K562 (cell line): Measurements from ENCODE around the gene CA7. TPM values are rescaled to one million over a fixed set of nuclear protein-coding genes. Genes with fewer than 3 reads are reported as not detected.

Experiments
- CREM ChIP-seq: IDR thresholded peaks from 2 replicates; pipeline ENCODE4 v1.6.1; 2014; ENCODE audit warnings: antibody characterized with exemption, low read depth
- DPF2 ChIP-seq: fragments of 450-650 bp; IDR thresholded peaks from 2 replicates; pipeline ENCODE4 v1.6.1; 2016
- GATA2 ChIP-seq: sonication (generic); formaldehyde crosslinking; IDR thresholded peaks from 2 replicates; pipeline ENCODE4 v1.4.0; 2020; ENCODE audit warnings: mild to moderate bottlenecking, missing genetic modification reagents
- JUN ChIP-seq, 2 experiments: sonication (generic) in 1 of 2; formaldehyde crosslinking in 1 of 2; IDR thresholded peaks; 2 replicates each; pipeline versions ENCODE4 v1.6.1 to v1.8.0; 2012 to 2022; ENCODE audit warnings: borderline replicate concordance in 2 of 2, mild to moderate bottlenecking in 2 of 2, improper control_type of control experiment in 1 of 2, low read depth in 1 of 2, low read length in 1 of 2, missing genetic modification reagents in 1 of 2
- NCOA1 ChIP-seq: fragments of 450-650 bp; IDR thresholded peaks from 2 replicates; pipeline ENCODE4 v1.6.1; 2016; ENCODE audit warnings: low read depth
- NONO ChIP-seq, 2 experiments: fragments of 200-400 bp in 1 of 2; fragments of 450-650 bp in 1 of 2; formaldehyde crosslinking in 1 of 2; IDR thresholded peaks; 2 replicates each; pipeline ENCODE4 v1.6.1; 2017; ENCODE audit warnings: low read depth in 2 of 2, mild to moderate bottlenecking in 2 of 2, moderate library complexity in 2 of 2, low read length in 1 of 2
- POLR2H ChIP-seq: IDR thresholded peaks from 2 replicates; pipeline ENCODE4 v1.6.1; 2016; ENCODE audit warnings: missing genetic modification characterization, low read depth, mild to moderate bottlenecking, control low read depth, missing compliant biosample characterization, moderate library complexity
- RUNX1 ChIP-seq: sonication (generic); IDR thresholded peaks from 2 replicates; pipeline ENCODE4 v1.6.1; 2016; ENCODE audit warnings: antibody characterized with exemption, low read depth
- TEAD4 ChIP-seq, 2 experiments: sonication (generic) in 1 of 2; formaldehyde crosslinking in 1 of 2; IDR thresholded peaks; 2 replicates each; pipeline versions ENCODE4 v1.6.1 to v1.8.0; 2012 to 2022; ENCODE audit warnings: borderline replicate concordance in 1 of 2, inconsistent platforms in 1 of 2, low read length in 1 of 2, mild to moderate bottlenecking in 1 of 2, missing genetic modification reagents in 1 of 2
- TOE1 ChIP-seq, 2 experiments: fragments of 450-650 bp in 1 of 2; sonication (generic) in 1 of 2; formaldehyde crosslinking in 1 of 2; IDR thresholded peaks; 2 replicates each; pipeline versions ENCODE4 v1.7.1 to v1.8.0; 2016 to 2022; ENCODE audit warnings: borderline replicate concordance in 2 of 2, mild to moderate bottlenecking in 2 of 2, antibody characterized with exemption in 1 of 2, inconsistent platforms in 1 of 2, low read depth in 1 of 2, missing genetic modification reagents in 1 of 2, moderate library complexity in 1 of 2
- ZFP91 ChIP-seq: sonication (generic); formaldehyde crosslinking; IDR thresholded peaks from 2 replicates; pipeline ENCODE4 v1.8.0; 2022; ENCODE audit warnings: mild to moderate bottlenecking, missing genetic modification reagents
- ZNF280A ChIP-seq: fragments of 450-650 bp; IDR thresholded peaks from 2 replicates; pipeline ENCODE4 v1.6.1; 2018; ENCODE audit warnings: mild to moderate bottlenecking, low read depth; ENCODE audit not compliant: partially characterized antibody
- ZNF592 ChIP-seq: fragments of 450-650 bp; IDR thresholded peaks from 2 replicates; pipeline ENCODE4 v1.6.1; 2017; ENCODE audit warnings: antibody characterized with exemption, mild to moderate bottlenecking
- polyA plus RNA-seq, 8 experiments: library from polyadenylated mRNA; depleted of rRNA in 4 of 8; stranded (reverse) in 5 of 8; unstranded in 3 of 8; fragments of >200 nt; fragmentation: Nextera tagmentation in 2 of 8; fragmentation: Illumina TruSeq in 1 of 8; extraction: Ambion mirVana in 2 of 8; extraction: Trizol in 1 of 8; gene quantifications; 2 replicates each; pipeline versions ENCODE4 v1.2.1 to v1.2.3, GENCODE V29; 2011 to 2014; ENCODE audit warnings: inconsistent platforms in 1 of 8, missing spikeins in 1 of 8
- total RNA-seq, 7 experiments: library from RNA; depleted of rRNA in 6 of 7; stranded (reverse); fragments of >200 nt in 6 of 7; fragmentation: Illumina TruSeq in 2 of 7; extraction: Trizol in 2 of 7; gene quantifications; 2 replicates each; pipeline versions ENCODE4 v1.2.1 to v1.2.3, GENCODE V29; 2011 to 2021; ENCODE audit warnings: low replicate concordance in 1 of 7

CA7 gene
- total and polyA plus RNA-seq, 9 of the 15 experiments (the other 6 are each of a cell fraction or from before 2014, with no cell fraction given): 0.03 to 0.07 (median 0.05) TPM; not detected in 5

- TF ChIP-seq JUN (IDR thresholded peaks at IDR 0.05; ENCODE audit: borderline replicate concordance, low read depth, low read length) (peak; percentile 99), JUN (CRISPR knock-in tag; IDR thresholded peaks at IDR 0.05; ENCODE audit: borderline replicate concordance) (peak; percentile 89; the same call in 1 of the 2 replicates), POLR2H (tag) (peak; percentile 83), CREM (peak; percentile 52), GATA2 (CRISPR knock-in tag) (peak; percentile 45; the same call in 1 of the 2 replicates), ZNF280A (no peak), ZFP91 (CRISPR knock-in tag) (no peak), TOE1 (IDR thresholded peaks at IDR 0.05; ENCODE audit: borderline replicate concordance) (peak; percentile 94), TOE1 (CRISPR knock-in tag; IDR thresholded peaks at IDR 0.05; ENCODE audit: borderline replicate concordance, low read depth) (no peak), DPF2 (peak; percentile 94), RUNX1 (no peak), NCOA1 (peak; percentile 61), NONO (IDR thresholded peaks at IDR 0.05; ENCODE audit: low read depth in 2 of 2, low read length in 1 of 2) (0 out of 4 replicates have a peak, but pooled peaks of 1 of the 2 experiments have one; percentile 55), TEAD4 (IDR thresholded peaks at IDR 0.05; ENCODE audit: low read length) (peak; percentile 56; the same call in 1 of the 2 replicates), TEAD4 (CRISPR knock-in tag; IDR thresholded peaks at IDR 0.05; ENCODE audit: borderline replicate concordance) (no peak), ZNF592 (peak; percentile 91)
Measured at GRCh38 chr16:66899945-66900710, 55.9 kb downstream of the CA7 start (continued).
